OCI-LY3 (cell line): Measurements from ENCODE around the gene CLPSL2.

Source experiments
- CTCF ChIP-seq: fragments of 200-600, 300-600 bp; sonication (generic); IDR thresholded peaks from 2 replicates; pipeline ENCODE4 v1.5.1; 2014; ENCODE audit warnings: antibody characterized with exemption, low read length, low read depth
- EZH2phosphoT487 ChIP-seq: fragments of 200-600 bp; shearing (Covaris generic); IDR thresholded peaks from 2 replicates; pipeline ENCODE4 v1.6.1; 2018; ENCODE audit warnings: antibody characterized with exemption, mixed run types, low read depth

GRCh38 chr6:35745509-35745908 is 30.9 kb upstream of the CLPSL2 start:
- no peak for TF ChIP-seq CTCF
- no peak for TF ChIP-seq EZH2phosphoT487
